IMR-90 (cell line): Measurements from ENCODE around the gene ZBTB45. TPM values are rescaled to one million over a fixed set of nuclear protein-coding genes. Genes with fewer than 3 reads are reported as not detected.

Source experiments
- ATAC-seq: fragments of 200-7000 bp; cut with Tn5 transposase; 2 replicates; pipeline ENCODE4 v1.9.1; 2020; ENCODE audit warnings: low read depth, mild to moderate bottlenecking, moderate library complexity
- BruUV-seq: library from RNA; stranded (reverse); fragments of 400-500 nt; replicated peaks from 2 replicates; lab custom pipeline; 2021; lab: Mats Ljungman, UMichigan
- CTCF ChIA-PET: fragments of 300-600 bp; formaldehyde crosslinking; extraction: SDS; loops from one replicate; lab custom pipeline; 2021; ENCODE audit warnings: antibody characterized with exemption; lab: Yijun Ruan, JAX
- POLR2A ChIA-PET: fragments of 300-600 bp; sonication (Branson Sonifier 250); formaldehyde crosslinking; loops from one replicate; lab custom pipeline; 2022; ENCODE audit warnings: antibody characterized with exemption; ENCODE audit not compliant: unreplicated experiment; lab: Charles Lee
- DNase-seq: peaks from one replicate; pipeline ENCODE4 v3.0.0; 2013
- H2AFZ ChIP-seq: replicated peaks from 2 replicates; pipeline ENCODE3; 2013; ENCODE audit warnings: low read length, mild to moderate bottlenecking; ENCODE audit not compliant: poor library complexity
- H2AK5ac ChIP-seq: 2 replicates; pipeline ENCODE4 v1.6.1; 2013; ENCODE audit warnings: low read depth, low read length, inconsistent platforms
- H2AK9ac ChIP-seq: replicated peaks from 2 replicates; pipeline ENCODE3; 2013; ENCODE audit warnings: mild to moderate bottlenecking, low read depth, low read length, moderate library complexity; ENCODE audit not compliant: poor library complexity
- H2BK120ac ChIP-seq: 2 replicates; pipeline ENCODE4 v1.6.1; 2013; ENCODE audit warnings: low read depth, low read length, inconsistent platforms
- H2BK15ac ChIP-seq: 3 replicates; pipeline ENCODE4 v1.6.1; 2013; ENCODE audit warnings: low read depth, low read length, inconsistent platforms
- H2BK20ac ChIP-seq: 2 replicates; pipeline ENCODE4 v1.6.1; 2013; ENCODE audit warnings: low read depth, mild to moderate bottlenecking, inconsistent platforms, low read length, moderate library complexity
- H2BK5ac ChIP-seq: 2 replicates; pipeline ENCODE4 v1.6.1; 2013; ENCODE audit warnings: mild to moderate bottlenecking, low read depth, low read length, inconsistent platforms; ENCODE audit not compliant: poor library complexity, severe bottlenecking
- H3K14ac ChIP-seq: replicated peaks from 2 replicates; pipeline ENCODE4 v1.6.1; 2013; ENCODE audit warnings: low read depth, low read length, inconsistent platforms
- H3K18ac ChIP-seq: 2 replicates; pipeline ENCODE4 v1.6.1; 2013; ENCODE audit warnings: low read depth, low read length, control low read depth
- H3K23ac ChIP-seq: 2 replicates; pipeline ENCODE4 v1.6.1; 2013; ENCODE audit warnings: low read depth, low read length, inconsistent platforms
- H3K27ac ChIP-seq: 2 replicates; pipeline ENCODE4 v1.5.1; 2013; ENCODE audit warnings: mild to moderate bottlenecking, control low read depth, low read length; ENCODE audit not compliant: insufficient read depth
- H3K27me3 ChIP-seq: 2 replicates; pipeline ENCODE4 v1.6.1; 2013; ENCODE audit warnings: low read length; ENCODE audit not compliant: control insufficient read depth, insufficient read depth
- H3K36me3 ChIP-seq: 2 replicates; pipeline ENCODE4 v1.6.1; 2013; ENCODE audit warnings: low read length, mixed read lengths; ENCODE audit not compliant: control insufficient read depth, insufficient read depth
- H3K4ac ChIP-seq: 2 replicates; pipeline ENCODE4 v1.6.1; 2013; ENCODE audit warnings: low read depth, low read length, inconsistent platforms
- H3K4me1 ChIP-seq: 2 replicates; pipeline ENCODE4 v1.6.1; 2013; ENCODE audit warnings: low read length, mixed read lengths; ENCODE audit not compliant: control insufficient read depth, insufficient read depth
- H3K4me2 ChIP-seq: 2 replicates; pipeline ENCODE4 v1.6.1; 2013; ENCODE audit warnings: low read depth, mild to moderate bottlenecking, control low read depth, low read length, moderate library complexity
- H3K4me3 ChIP-seq: 2 replicates; pipeline ENCODE4 v1.5.1; 2013; ENCODE audit warnings: low read depth, mild to moderate bottlenecking, control low read depth, low read length, moderate library complexity; ENCODE audit not compliant: insufficient read depth
- H3K56ac ChIP-seq: 2 replicates; pipeline ENCODE4 v1.6.1; 2013; ENCODE audit warnings: low read length, inconsistent platforms; ENCODE audit not compliant: insufficient read depth; ENCODE audit errors: extremely low read depth
- H3K79me1 ChIP-seq, 2 experiments: 2 replicates each; pipeline ENCODE4 v1.6.1; 2013; ENCODE audit warnings: low read length in 2 of 2, inconsistent platforms in 1 of 2, low read depth in 1 of 2
- H3K9ac ChIP-seq: 2 replicates; pipeline ENCODE4 v1.6.1; 2013; ENCODE audit warnings: low read depth, low read length, control low read depth
- H3K9me1 ChIP-seq: 2 replicates; pipeline ENCODE4 v1.6.1; 2013; ENCODE audit warnings: low read length, inconsistent platforms; ENCODE audit not compliant: insufficient read depth
- H3K9me3 ChIP-seq: 2 replicates; pipeline ENCODE4 v1.6.1; 2013; ENCODE audit warnings: low read length; ENCODE audit not compliant: control insufficient read depth, insufficient read depth
- H4K20me1 ChIP-seq: 2 replicates; pipeline ENCODE4 v1.6.1; 2013; ENCODE audit warnings: low read length, inconsistent platforms; ENCODE audit not compliant: insufficient read depth
- H4K5ac ChIP-seq: 2 replicates; pipeline ENCODE4 v1.6.1; 2013; ENCODE audit warnings: mild to moderate bottlenecking, low read depth, low read length, control low read depth
- H4K8ac ChIP-seq, 2 experiments: 2 replicates each; pipeline ENCODE4 v1.6.1; 2013; ENCODE audit warnings: low read depth in 2 of 2, low read length in 2 of 2, control low read depth in 1 of 2, inconsistent platforms in 1 of 2
- H4K91ac ChIP-seq: 2 replicates; pipeline ENCODE4 v1.6.1; 2013; ENCODE audit warnings: low read depth, low read length, inconsistent platforms; ENCODE audit not compliant: insufficient read depth
- BHLHE40 ChIP-seq: fragments of 150-350 bp; IDR thresholded peaks from 2 replicates; pipeline ENCODE4 v1.6.1; 2016; ENCODE audit warnings: mild to moderate bottlenecking, low read depth, low read length
- CEBPB ChIP-seq: IDR thresholded peaks from 2 replicates; pipeline ENCODE4 v1.6.1; 2012; ENCODE audit warnings: low read depth, low read length, improper control_type of control experiment
- FOS ChIP-seq: fragments of 150-350 bp; IDR thresholded peaks from 2 replicates; pipeline ENCODE4 v1.6.1; 2016; ENCODE audit warnings: low read depth, low read length
- MAFK ChIP-seq: IDR thresholded peaks from 2 replicates; pipeline ENCODE4 v1.6.1; 2012; ENCODE audit warnings: low read depth, low read length, improper control_type of control experiment
- MAZ ChIP-seq: IDR thresholded peaks from 2 replicates; pipeline ENCODE4 v1.6.1; 2012; ENCODE audit warnings: low read depth, mild to moderate bottlenecking, low read length, improper control_type of control experiment, moderate library complexity, borderline replicate concordance
- MXI1 ChIP-seq: IDR thresholded peaks from 2 replicates; pipeline ENCODE4 v1.6.1; 2012; ENCODE audit warnings: low read depth, mild to moderate bottlenecking, low read length, moderate library complexity, borderline replicate concordance
- POLR2A ChIP-seq: IDR thresholded peaks from 2 replicates; pipeline ENCODE4 v1.6.1; 2012; ENCODE audit warnings: mild to moderate bottlenecking, low read depth, low read length
- RAD21 ChIP-seq: IDR thresholded peaks from 2 replicates; pipeline ENCODE4 v1.6.1; 2012; ENCODE audit warnings: low read length, improper control_type of control experiment
- RFX5 ChIP-seq: IDR thresholded peaks from 2 replicates; pipeline ENCODE4 v1.8.0; 2012; ENCODE audit warnings: low read depth, mild to moderate bottlenecking, low read length, moderate library complexity
- SMC3 ChIP-seq: fragments of 150-350 bp; IDR thresholded peaks from 2 replicates; pipeline ENCODE4 v1.6.1; 2016; ENCODE audit warnings: low read depth, mild to moderate bottlenecking, antibody characterized with exemption, low read length, moderate library complexity
- WGBS, 2 experiments: methylation state at CpG; one replicate each; pipeline versions ENCODE4 v1.1.5 to v1.1.7; 2013; ENCODE audit warnings: missing lambda C conversion rate in 2 of 2; ENCODE audit not compliant: insufficient read length in 1 of 2; ENCODE audit errors: extremely low coverage in 2 of 2; 5-methylcytosine and 5-hydroxymethylcytosine counted together
- dilution Hi-C: fragments of 300-500 bp; cut with HindIII; formaldehyde crosslinking; loops from one replicate; pipeline ENCODE4 v1.14.3; 2018; ENCODE audit warnings: low sequenced_read_pairs; ENCODE audit not compliant: unreplicated experiment
- in situ Hi-C: fragments of 300-500 bp; cut with MboI; formaldehyde crosslinking; loops from 3 replicates; pipeline ENCODE4 v1.14.3; 2019; ENCODE audit warnings: low sequenced_read_pairs, inconsistent platforms, mixed read lengths
- intact Hi-C: fragments of 100-400 bp; cut with micrococcal nuclease; formaldehyde crosslinking; loops from 2 replicates; pipeline ENCODE4 v1.10.0; 2022
- polyA plus RNA-seq, 3 experiments: library from polyadenylated mRNA; depleted of rRNA; stranded (reverse); fragments of >200 nt; gene quantifications; 2 replicates each; pipeline ENCODE4 v1.2.3, GENCODE V29; 2012; ENCODE audit warnings: low replicate concordance in 1 of 3
- total RNA-seq: library from RNA; depleted of rRNA; stranded (reverse); fragments of >200 nt; gene quantifications from 2 replicates; pipeline ENCODE4 v1.2.3, GENCODE V29; 2012
- TF ChIP-seq, protein P1 (sequence below): fragments of 150-350 bp; IDR thresholded peaks from 2 replicates; pipeline ENCODE4 v1.6.1; 2017; ENCODE audit warnings: mild to moderate bottlenecking, antibody characterized with exemption, low read length, low read depth
- TF ChIP-seq, protein P2 (sequence below): conservative IDR thresholded peaks from 2 replicates; pipeline ENCODE4 v1.5.1; 2012; ENCODE audit warnings: mild to moderate bottlenecking, low read depth, low read length, improper control_type of control experiment

Gene ZBTB45
- total and polyA plus RNA-seq, 2 of the 4 experiments (the other 2 are of a cell fraction), result 1.4 to 9.7 TPM

DNA sequence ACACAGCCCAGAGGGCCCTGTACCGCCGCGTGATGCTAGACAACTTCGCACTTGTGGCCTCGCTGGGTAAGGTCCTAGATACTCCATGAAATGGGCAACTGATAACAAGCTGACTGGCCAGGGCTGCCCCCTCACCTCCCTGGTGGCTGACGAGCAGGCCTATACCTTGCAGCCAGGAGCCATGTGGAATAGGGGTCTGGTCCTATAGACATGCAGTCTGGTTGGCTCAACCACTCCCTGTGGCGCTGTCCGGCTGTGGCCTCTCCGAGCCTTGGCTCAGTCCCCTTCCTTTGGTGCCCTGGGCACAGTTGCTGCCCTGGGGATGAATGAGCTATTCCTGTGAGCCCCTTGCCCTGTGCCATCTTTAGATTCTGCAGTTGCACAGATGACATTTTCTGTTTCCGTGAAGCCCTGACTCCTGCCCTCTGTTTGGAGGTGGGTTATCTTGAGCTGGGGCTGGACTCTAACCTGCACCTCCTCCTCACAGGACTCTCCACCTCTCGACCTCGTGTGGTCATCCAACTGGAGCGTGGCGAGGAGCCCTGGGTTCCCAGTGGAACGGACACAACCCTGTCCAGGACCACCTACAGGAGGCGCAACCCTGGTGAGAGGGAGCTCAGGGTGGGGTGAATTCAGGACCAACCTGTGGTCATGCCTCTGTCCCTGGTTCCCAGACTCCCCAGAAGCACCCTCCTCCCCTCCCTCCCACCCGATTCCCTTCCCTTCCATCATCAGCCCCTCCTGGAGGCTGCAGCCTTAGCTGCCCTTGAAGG, 50.2 kb downstream of the ZBTB45 start:
- no peak overlapping the region for H2AK9ac ChIP-seq
- no peak overlapping the region for H2BK20ac ChIP-seq
- H3K4me1 ChIP-seq, result peaks cover 12% of the 10 kb centered on the region
- CTCF ChIA-PET, result no interaction called here
- dilution Hi-C loops, result no loop called here
- H3K9me3 ChIP-seq, result no peaks in the 10 kb centered on the region
- H3K56ac ChIP-seq, result no peak overlapping the region
- H3K27me3 ChIP-seq, result no peaks in the 10 kb centered on the region
- H3K23ac ChIP-seq, result no peak overlapping the region
- H3K4me2 ChIP-seq, result no peak overlapping the region
- DNase-seq (no peak), ATAC-seq (no peak)
- H3K4ac ChIP-seq, result no peak overlapping the region
- H2BK15ac ChIP-seq, result no peak overlapping the region
- H4K91ac ChIP-seq, result no peak overlapping the region
- peaks cover 29% of the 10 kb centered on the region for H3K9me1 ChIP-seq
- peaks cover 14 to 45% of the 10 kb centered on the region in 2 experiments; a peak in 3 of 4 replicates for H3K79me1 ChIP-seq
- POLR2A ChIA-PET, result interaction anchor here (0.6 kb wide), 1 partner anchor 43 kb away, joined by 4 read pairs; no protein-coding TSS in a partner anchor
- intact Hi-C loops, result no loop called here
- H4K5ac ChIP-seq, result no peak overlapping the region
- H2AK5ac ChIP-seq, result no peak overlapping the region
- no peak overlapping the region for H3K14ac ChIP-seq
- TF ChIP-seq MAZ (no peak), RFX5 (no peak), MXI1 (no peak), CEBPB (no peak), BHLHE40 (no peak), MAFK (no peak), FOS (no peak), RAD21 (no peak), POLR2A (no peak), SMC3 (no peak)
- TF ChIP-seq, protein P1, sequence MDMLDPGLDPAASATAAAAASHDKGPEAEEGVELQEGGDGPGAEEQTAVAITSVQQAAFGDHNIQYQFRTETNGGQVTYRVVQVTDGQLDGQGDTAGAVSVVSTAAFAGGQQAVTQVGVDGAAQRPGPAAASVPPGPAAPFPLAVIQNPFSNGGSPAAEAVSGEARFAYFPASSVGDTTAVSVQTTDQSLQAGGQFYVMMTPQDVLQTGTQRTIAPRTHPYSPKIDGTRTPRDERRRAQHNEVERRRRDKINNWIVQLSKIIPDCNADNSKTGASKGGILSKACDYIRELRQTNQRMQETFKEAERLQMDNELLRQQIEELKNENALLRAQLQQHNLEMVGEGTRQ, result no peak
- TF ChIP-seq, protein P2, sequence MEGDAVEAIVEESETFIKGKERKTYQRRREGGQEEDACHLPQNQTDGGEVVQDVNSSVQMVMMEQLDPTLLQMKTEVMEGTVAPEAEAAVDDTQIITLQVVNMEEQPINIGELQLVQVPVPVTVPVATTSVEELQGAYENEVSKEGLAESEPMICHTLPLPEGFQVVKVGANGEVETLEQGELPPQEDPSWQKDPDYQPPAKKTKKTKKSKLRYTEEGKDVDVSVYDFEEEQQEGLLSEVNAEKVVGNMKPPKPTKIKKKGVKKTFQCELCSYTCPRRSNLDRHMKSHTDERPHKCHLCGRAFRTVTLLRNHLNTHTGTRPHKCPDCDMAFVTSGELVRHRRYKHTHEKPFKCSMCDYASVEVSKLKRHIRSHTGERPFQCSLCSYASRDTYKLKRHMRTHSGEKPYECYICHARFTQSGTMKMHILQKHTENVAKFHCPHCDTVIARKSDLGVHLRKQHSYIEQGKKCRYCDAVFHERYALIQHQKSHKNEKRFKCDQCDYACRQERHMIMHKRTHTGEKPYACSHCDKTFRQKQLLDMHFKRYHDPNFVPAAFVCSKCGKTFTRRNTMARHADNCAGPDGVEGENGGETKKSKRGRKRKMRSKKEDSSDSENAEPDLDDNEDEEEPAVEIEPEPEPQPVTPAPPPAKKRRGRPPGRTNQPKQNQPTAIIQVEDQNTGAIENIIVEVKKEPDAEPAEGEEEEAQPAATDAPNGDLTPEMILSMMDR, result no peak
- no peak overlapping the region for H3K18ac ChIP-seq
- no peak overlapping the region for H2BK120ac ChIP-seq
- no peak overlapping the region for H3K4me3 ChIP-seq
- no peak overlapping the region for H2AFZ ChIP-seq
- H3K36me3 ChIP-seq, result peaks cover 29% of the 10 kb centered on the region
- WGBS, 2 experiments, result 97% methylated on average over 6 of the region's 17 CpGs; no CpG with 5 or more reads in 1 of the 2 experiments
- in situ Hi-C loops, result no loop called here
- no peak overlapping the region for H3K9ac ChIP-seq
- H3K27ac ChIP-seq, result no peak overlapping the region
- no peak overlapping the region for H2BK5ac ChIP-seq
- H4K20me1 ChIP-seq, result peaks cover 22% of the 10 kb centered on the region
- no peak overlapping the region for H4K8ac ChIP-seq
- BruUV-seq, result no TSS peak
